ENCODE measurements around the gene ACBD6.
A peak's percentile ranks its signal among the peaks of the same experiment; 100 is the strongest.
"Not testable (repeated sequence)": the region's sequence is repeated elsewhere in the genome, so short reads cannot be mapped to it uniquely, and the experiment has no call there.

ACBD6 gene

GRCh38 chr1:180488661-180489060, 13.7 kb downstream of the ACBD6 start:
- DNase-seq (ENCODE audit: low read depth), result no peak

GRCh38 chr1:180486092-180486491, 16.3 kb downstream of the ACBD6 start:
- DNase-seq (ENCODE audit: low read depth), result no peak

GRCh38 chr1:180484490-180484889, 17.9 kb downstream of the ACBD6 start:
- DNase-seq (ENCODE audit: low read depth), result no peak

GRCh38 chr1:180482425-180483275, 19.7 kb downstream of the ACBD6 start:
- peak; percentile 40 for DNase-seq (ENCODE audit: low read depth)

- no peak for DNase-seq (ENCODE audit: low read depth)
Observed at GRCh38 chr1:180470031-180470430, 32.3 kb downstream of the ACBD6 start.

DNA sequence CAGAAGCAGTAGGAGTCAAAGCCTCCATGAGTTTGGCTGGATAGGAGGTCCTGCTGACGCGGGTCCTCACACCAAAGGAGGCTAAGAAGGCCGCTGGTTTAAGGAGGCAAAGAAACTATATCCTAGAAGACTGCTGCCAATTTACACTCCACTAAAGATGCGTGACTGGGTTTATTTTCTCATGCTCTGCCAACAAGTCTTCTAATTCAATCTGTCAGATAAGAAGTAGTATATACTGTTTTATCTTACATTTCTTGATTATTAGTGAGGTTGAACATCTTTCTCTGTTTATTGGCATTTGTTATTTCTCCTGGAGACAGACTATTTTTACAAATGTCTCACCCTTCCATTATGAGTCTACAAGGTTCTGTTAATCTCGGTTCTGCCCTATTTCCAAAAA, 34.1 kb downstream of the ACBD6 start:
- DNase-seq (ENCODE audit: low read depth), result no peak

GRCh38 chr1:180462102-180462501, 40.3 kb downstream of the ACBD6 start:
- DNase-seq (ENCODE audit: low read depth), result no peak

- not testable (repeated sequence) for DNase-seq (ENCODE audit: low read depth)
Observed at GRCh38 chr1:180461682-180462081, 40.7 kb downstream of the ACBD6 start.

- no peak for DNase-seq (ENCODE audit: low read depth)
Observed at GRCh38 chr1:180458807-180459206, 43.6 kb downstream of the ACBD6 start.

DNA sequence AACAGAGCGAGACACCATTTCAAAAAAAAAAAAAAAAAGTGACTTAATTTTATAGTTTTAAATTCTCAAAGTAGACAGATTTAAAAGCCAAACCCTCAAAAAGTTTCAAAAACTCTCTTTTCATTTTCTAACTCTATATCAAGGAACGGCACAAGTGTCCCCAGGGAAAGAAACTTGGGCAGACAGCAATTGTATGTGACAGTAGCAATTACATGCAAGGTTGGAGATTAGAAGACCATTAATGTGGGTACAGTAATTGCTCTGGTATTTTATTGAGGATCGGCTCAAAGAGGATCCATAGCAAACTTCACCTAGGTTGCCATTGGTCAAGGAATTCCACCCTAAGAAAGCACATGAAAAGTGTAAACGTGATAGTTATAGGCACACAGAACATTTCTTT, 46.2 kb downstream of the ACBD6 start:
- DNase-seq (ENCODE audit: low read depth), result no peak

- no peak for DNase-seq (ENCODE audit: low read depth)
Observed at GRCh38 chr1:180451504-180451903, 50.9 kb downstream of the ACBD6 start.

GRCh38 chr1:180444522-180444921, 57.9 kb downstream of the ACBD6 start:
- DNase-seq (ENCODE audit: low read depth), result no peak

DNA sequence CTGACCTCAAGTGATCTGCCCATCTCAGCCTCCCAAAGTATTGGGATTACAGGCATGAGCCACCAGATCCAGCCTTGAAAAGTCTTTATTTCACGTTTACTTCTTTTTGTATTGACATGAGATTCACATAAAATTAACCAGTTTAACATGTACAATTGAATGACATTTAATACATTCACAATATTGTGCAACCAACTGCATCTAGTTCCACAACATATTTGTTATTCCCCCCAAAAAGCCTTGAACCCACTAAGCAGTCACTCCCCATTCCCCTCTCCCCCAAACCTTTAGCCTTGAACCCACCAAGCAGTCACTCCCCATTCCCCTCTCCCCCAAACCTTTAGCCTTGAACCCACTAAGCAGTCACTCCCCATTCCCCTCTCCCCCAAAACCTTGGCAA, 62.0 kb downstream of the ACBD6 start:
- DNase-seq (ENCODE audit: low read depth), result no peak

- DNase-seq (ENCODE audit: low read depth), result no peak
Observed at GRCh38 chr1:180435566-180435965, 66.8 kb downstream of the ACBD6 start.

GRCh38 chr1:180433873-180434272, 68.5 kb downstream of the ACBD6 start:
- no peak for DNase-seq (ENCODE audit: low read depth)

GRCh38 chr1:180431683-180432082, 70.7 kb downstream of the ACBD6 start:
- no peak for DNase-seq (ENCODE audit: low read depth)

- DNase-seq (ENCODE audit: low read depth), result no peak
Observed at GRCh38 chr1:180428782-180429695, 73.3 kb downstream of the ACBD6 start.

- no peak for DNase-seq (ENCODE audit: low read depth)
Observed at GRCh38 chr1:180425952-180426351, 76.4 kb downstream of the ACBD6 start.

DNA sequence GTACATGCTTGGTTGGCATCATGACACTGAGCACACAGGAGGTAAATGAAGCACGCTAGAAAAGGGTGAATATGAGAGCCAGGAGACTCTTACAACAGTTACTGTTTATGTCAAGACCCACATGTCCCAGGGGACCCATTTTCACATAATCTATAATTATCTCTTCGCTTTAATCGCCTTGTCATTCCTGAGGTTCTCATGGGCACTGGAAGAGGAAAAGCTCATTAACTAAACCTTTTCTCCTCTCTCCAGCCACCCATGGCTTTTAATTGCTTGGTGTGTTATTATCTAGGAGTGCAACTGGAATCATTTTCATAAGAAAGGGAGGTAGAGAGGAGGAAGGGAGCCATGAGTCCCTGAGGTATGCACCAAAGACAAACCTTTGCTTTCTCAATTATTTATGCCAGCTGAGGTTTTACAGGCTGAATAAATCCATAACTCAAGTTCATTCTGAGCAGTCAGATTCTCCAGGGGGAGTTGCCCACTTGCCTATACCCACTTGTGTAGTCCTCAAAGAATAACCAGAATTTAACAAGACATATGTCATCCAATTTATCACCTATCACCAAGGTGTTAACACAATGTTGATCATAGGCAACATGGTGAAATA, 77.4 kb downstream of the ACBD6 start:
- no peak for DNase-seq (ENCODE audit: low read depth)

GRCh38 chr1:180421614-180422013, 80.8 kb downstream of the ACBD6 start:
- DNase-seq (ENCODE audit: low read depth), result no peak

DNA sequence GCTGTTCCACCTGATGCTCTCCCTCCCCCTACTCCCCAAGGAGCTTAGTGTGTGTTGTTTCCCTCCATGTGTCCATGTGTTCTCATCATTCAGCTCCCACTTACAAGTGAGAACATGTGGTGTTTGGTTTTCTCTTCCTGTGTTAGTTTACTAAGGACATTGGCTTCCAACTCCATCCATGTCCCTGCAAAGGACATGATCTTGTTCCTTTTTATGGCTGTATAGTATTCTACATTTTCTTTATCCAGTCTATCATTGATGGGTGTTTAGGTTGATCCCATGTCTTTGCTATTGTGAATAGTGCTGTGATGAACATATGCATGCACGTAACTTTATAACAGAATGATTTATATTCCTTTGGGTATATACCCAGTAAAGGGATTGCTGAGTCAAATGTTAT, 81.2 kb downstream of the ACBD6 start:
- not testable (repeated sequence) for DNase-seq (ENCODE audit: low read depth)

GRCh38 chr1:180415985-180416633, 86.3 kb downstream of the ACBD6 start:
- peak; percentile 11 for DNase-seq (ENCODE audit: low read depth)
